Neural cell (in vitro differentiated cells): ENCODE data around the gene SLC22A23. TPM values are rescaled to one million over a fixed set of nuclear protein-coding genes. Genes with fewer than 3 reads are reported as not detected.

ENCODE experiments used
- H2AFZ ChIP-seq: fragments of 200-600, 300-800 bp; sonication (generic), shearing (Covaris generic); 2 replicates; pipeline ENCODE4 v1.6.0; 2014; ENCODE audit warnings: low read depth, mild to moderate bottlenecking, antibody characterized with exemption, low read length, moderate library complexity
- H3F3A ChIP-seq: fragments of 200-600 bp; shearing (Covaris generic); 2 replicates; pipeline ENCODE4 v1.6.1; 2016; ENCODE audit warnings: mild to moderate bottlenecking, moderate library complexity, mixed read lengths, antibody characterized with exemption, low read length; ENCODE audit not compliant: insufficient read depth, poor library complexity, severe bottlenecking
- H3K27ac ChIP-seq: fragments of 200-600, 300-800 bp; sonication (generic), shearing (Covaris generic); 2 replicates; pipeline ENCODE4 v1.5.1; 2014; ENCODE audit warnings: mild to moderate bottlenecking, low read length, moderate library complexity
- H3K27me3 ChIP-seq: fragments of 300-800, 200-600 bp; sonication (generic), shearing (Covaris generic); 2 replicates; pipeline ENCODE4 v1.6.0; 2014; ENCODE audit warnings: mild to moderate bottlenecking, low read depth, low read length, moderate library complexity; ENCODE audit not compliant: insufficient read depth
- H3K36me3 ChIP-seq: fragments of 300-800, 200-600 bp; sonication (generic), shearing (Covaris generic); 2 replicates; pipeline ENCODE4 v1.5.1; 2014; ENCODE audit warnings: mild to moderate bottlenecking, antibody characterized with exemption, low read length, moderate library complexity; ENCODE audit not compliant: insufficient read depth
- H3K4me2 ChIP-seq: fragments of 300-800, 200-600 bp; sonication (generic), shearing (Covaris generic); 2 replicates; pipeline ENCODE4 v1.6.0; 2014; ENCODE audit warnings: mild to moderate bottlenecking, low read length
- H3K4me3 ChIP-seq: fragments of 300-800, 200-600 bp; sonication (generic), shearing (Covaris generic); 2 replicates; pipeline ENCODE4 v1.5.1; 2014; ENCODE audit warnings: mild to moderate bottlenecking, low read length, moderate library complexity
- H3K79me2 ChIP-seq: fragments of 200-600 bp; shearing (Covaris generic); replicated peaks from 2 replicates; pipeline ENCODE4 v1.6.0; 2014; ENCODE audit warnings: mild to moderate bottlenecking, low read length, moderate library complexity; ENCODE audit not compliant: insufficient read depth
- H3K9ac ChIP-seq: fragments of 300-800, 200-600 bp; sonication (generic), shearing (Covaris generic); 2 replicates; pipeline ENCODE4 v1.6.1; 2016; ENCODE audit warnings: mild to moderate bottlenecking, low read length, mixed read lengths
- H3K9me2 ChIP-seq: fragments of 200-600 bp; shearing (Covaris generic); 2 replicates; pipeline ENCODE4 v1.6.1; 2016; ENCODE audit warnings: mild to moderate bottlenecking, low read length, mixed read lengths; ENCODE audit not compliant: insufficient read depth
- H3K9me3 ChIP-seq: fragments of 200-600, 300-800 bp; sonication (generic), shearing (Covaris generic); 2 replicates; pipeline ENCODE4 v1.6.1; 2016; ENCODE audit warnings: mild to moderate bottlenecking, mixed run types, low read length, moderate library complexity, mixed read lengths
- H4K20me1 ChIP-seq: fragments of 200-600 bp; shearing (Covaris generic); 2 replicates; pipeline ENCODE4 v1.6.1; 2016; ENCODE audit warnings: mild to moderate bottlenecking, mixed run types; ENCODE audit not compliant: insufficient read depth
- CTCF ChIP-seq: fragments of 450-650 bp; IDR thresholded peaks from 2 replicates; pipeline ENCODE4 v1.5.1; 2014; ENCODE audit warnings: antibody characterized with exemption, mild to moderate bottlenecking, moderate library complexity; ENCODE audit not compliant: poor library complexity, severe bottlenecking
- EP300 ChIP-seq: fragments of 450-650 bp; conservative IDR thresholded peaks from 2 replicates; pipeline ENCODE4 v1.6.1; 2014; ENCODE audit warnings: antibody characterized with exemption, mild to moderate bottlenecking, moderate library complexity; ENCODE audit not compliant: poor library complexity, severe bottlenecking
- EZH2 ChIP-seq: fragments of 200-600, 300-800 bp; shearing (Covaris generic), sonication (generic); IDR thresholded peaks from 2 replicates; pipeline ENCODE4 v1.6.1; 2014; ENCODE audit warnings: antibody characterized with exemption, low read length, borderline replicate concordance, mild to moderate bottlenecking; ENCODE audit not compliant: insufficient read depth, poor library complexity, severe bottlenecking
- MXI1 ChIP-seq: fragments of 450-650 bp; conservative IDR thresholded peaks from 2 replicates; pipeline ENCODE4 v1.6.1; 2014; ENCODE audit warnings: antibody characterized with exemption, mild to moderate bottlenecking; ENCODE audit not compliant: poor library complexity, severe bottlenecking
- POLR2AphosphoS5 ChIP-seq: IDR thresholded peaks from 2 replicates; pipeline ENCODE4 v1.6.1; 2012
- RAD21 ChIP-seq: fragments of 450-650 bp; conservative IDR thresholded peaks from 2 replicates; pipeline ENCODE4 v1.6.1; 2014; ENCODE audit warnings: antibody characterized with exemption, mild to moderate bottlenecking, moderate library complexity
- SMC3 ChIP-seq: fragments of 450-650 bp; conservative IDR thresholded peaks from 2 replicates; pipeline ENCODE4 v1.6.1; 2014; ENCODE audit warnings: antibody characterized with exemption, mild to moderate bottlenecking, moderate library complexity; ENCODE audit not compliant: poor library complexity
- TAF1 ChIP-seq: IDR thresholded peaks from 2 replicates; pipeline ENCODE4 v1.6.1; 2012; ENCODE audit warnings: low read depth
- polyA plus RNA-seq: library from polyadenylated mRNA; depleted of rRNA; stranded (reverse); fragments of >200 nt; gene quantifications from 2 replicates; pipeline ENCODE4 v1.2.3, GENCODE V29; 2014
- TF ChIP-seq, protein P1 (sequence below): IDR thresholded peaks from 2 replicates; pipeline ENCODE4 v1.6.1; 2012; ENCODE audit warnings: borderline replicate concordance

The SLC22A23 gene
- polyA plus RNA-seq, 1 donor from 2014 or later = 8.8 TPM

- Histone ChIP-seq H2AFZ (no peak overlapping the region), H3K9me2 (no peaks in the 10 kb centered on the region), H4K20me1 (no peaks in the 10 kb centered on the region), H3K4me3 (no peak overlapping the region), H3K27ac (no peak overlapping the region), H3F3A (no peaks in the 10 kb centered on the region), H3K27me3 (no peaks in the 10 kb centered on the region), H3K79me2 (no peaks in the 10 kb centered on the region), H3K36me3 (no peaks in the 10 kb centered on the region), H3K9ac (no peak overlapping the region), H3K4me2 (no peak overlapping the region), H3K9me3 (no peaks in the 10 kb centered on the region)
- TF ChIP-seq MXI1 (no peak), TAF1 (no peak), RAD21 (no peak), EZH2 (no peak), SMC3 (no peak), EP300 (no peak), CTCF (no peak), POLR2AphosphoS5 (no peak)
- TF ChIP-seq, protein P1, sequence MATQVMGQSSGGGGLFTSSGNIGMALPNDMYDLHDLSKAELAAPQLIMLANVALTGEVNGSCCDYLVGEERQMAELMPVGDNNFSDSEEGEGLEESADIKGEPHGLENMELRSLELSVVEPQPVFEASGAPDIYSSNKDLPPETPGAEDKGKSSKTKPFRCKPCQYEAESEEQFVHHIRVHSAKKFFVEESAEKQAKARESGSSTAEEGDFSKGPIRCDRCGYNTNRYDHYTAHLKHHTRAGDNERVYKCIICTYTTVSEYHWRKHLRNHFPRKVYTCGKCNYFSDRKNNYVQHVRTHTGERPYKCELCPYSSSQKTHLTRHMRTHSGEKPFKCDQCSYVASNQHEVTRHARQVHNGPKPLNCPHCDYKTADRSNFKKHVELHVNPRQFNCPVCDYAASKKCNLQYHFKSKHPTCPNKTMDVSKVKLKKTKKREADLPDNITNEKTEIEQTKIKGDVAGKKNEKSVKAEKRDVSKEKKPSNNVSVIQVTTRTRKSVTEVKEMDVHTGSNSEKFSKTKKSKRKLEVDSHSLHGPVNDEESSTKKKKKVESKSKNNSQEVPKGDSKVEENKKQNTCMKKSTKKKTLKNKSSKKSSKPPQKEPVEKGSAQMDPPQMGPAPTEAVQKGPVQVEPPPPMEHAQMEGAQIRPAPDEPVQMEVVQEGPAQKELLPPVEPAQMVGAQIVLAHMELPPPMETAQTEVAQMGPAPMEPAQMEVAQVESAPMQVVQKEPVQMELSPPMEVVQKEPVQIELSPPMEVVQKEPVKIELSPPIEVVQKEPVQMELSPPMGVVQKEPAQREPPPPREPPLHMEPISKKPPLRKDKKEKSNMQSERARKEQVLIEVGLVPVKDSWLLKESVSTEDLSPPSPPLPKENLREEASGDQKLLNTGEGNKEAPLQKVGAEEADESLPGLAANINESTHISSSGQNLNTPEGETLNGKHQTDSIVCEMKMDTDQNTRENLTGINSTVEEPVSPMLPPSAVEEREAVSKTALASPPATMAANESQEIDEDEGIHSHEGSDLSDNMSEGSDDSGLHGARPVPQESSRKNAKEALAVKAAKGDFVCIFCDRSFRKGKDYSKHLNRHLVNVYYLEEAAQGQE = no peak
Measured at GRCh38 chr6:3422435-3423070, 34.3 kb downstream of the SLC22A23 start.

DNA sequence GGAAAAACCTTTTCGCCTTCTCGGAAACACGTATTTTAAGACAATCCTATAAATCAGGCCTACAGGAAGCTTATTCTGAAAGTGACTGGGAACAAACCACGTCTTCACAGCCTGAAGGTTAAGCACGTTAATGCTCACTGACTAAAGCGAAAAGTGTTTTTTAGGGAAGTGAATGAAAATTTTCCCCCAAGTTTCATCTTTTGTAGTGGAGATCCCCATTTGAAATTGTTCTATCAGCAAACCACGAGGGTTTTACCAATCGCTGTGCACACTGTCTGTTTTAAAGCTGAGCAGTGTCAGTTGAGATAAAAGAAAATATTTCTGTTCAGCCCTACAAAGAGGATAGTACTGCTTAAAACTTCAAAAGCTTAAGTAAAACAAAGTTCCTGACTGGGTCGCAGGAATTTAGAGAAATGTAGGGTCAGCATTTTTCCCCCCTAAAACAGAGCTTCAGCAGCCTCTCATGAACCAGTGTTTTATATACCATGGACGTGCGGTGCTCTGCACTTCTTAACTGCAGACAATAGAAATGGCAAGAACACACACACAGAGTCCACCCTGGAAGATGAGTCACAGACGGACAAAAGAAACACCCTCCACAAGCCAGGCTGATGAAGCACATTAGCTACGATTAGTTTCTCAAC is 34.9 kb downstream of the SLC22A23 start:
- H3K4me2 ChIP-seq = no peak overlapping the region
- H3F3A ChIP-seq = no peaks in the 10 kb centered on the region
- no peaks in the 10 kb centered on the region for H3K79me2 ChIP-seq
- H3K27me3 ChIP-seq = no peaks in the 10 kb centered on the region
- no peak overlapping the region for H3K27ac ChIP-seq
- H3K9me3 ChIP-seq = no peaks in the 10 kb centered on the region
- TF ChIP-seq EP300 = no peak
- TF ChIP-seq, protein P1 = no peak
- no peak overlapping the region for H3K4me3 ChIP-seq
- H3K9ac ChIP-seq = no peak overlapping the region
- no peak overlapping the region for H2AFZ ChIP-seq
- no peaks in the 10 kb centered on the region for H4K20me1 ChIP-seq
- H3K9me2 ChIP-seq = no peaks in the 10 kb centered on the region
- no peaks in the 10 kb centered on the region for H3K36me3 ChIP-seq
